Skeletal muscle tissue (tissue), 4 donors: ENCODE data around the gene REEP6. TPM values are rescaled to one million over a fixed set of nuclear protein-coding genes. Genes with fewer than 3 reads are reported as not detected.

Experiments used
- H3K27ac ChIP-seq: one replicate; pipeline ENCODE4 v1.7.0; 2013; ENCODE audit warnings: mild to moderate bottlenecking, low read depth, low read length, inconsistent platforms
- H3K27me3 ChIP-seq, 3 donors: one replicate each; pipeline ENCODE4 v1.7.0; 2013; ENCODE audit warnings: low read length in 3 of 3; ENCODE audit not compliant: control insufficient read depth in 3 of 3, insufficient read depth in 3 of 3
- H3K36me3 ChIP-seq, 3 donors: one replicate each; pipeline ENCODE4 v1.7.0; 2013; ENCODE audit warnings: low read length in 3 of 3; ENCODE audit not compliant: control insufficient read depth in 3 of 3, insufficient read depth in 3 of 3
- H3K4me1 ChIP-seq, 3 donors: one replicate each; pipeline ENCODE4 v1.7.0; 2013; ENCODE audit warnings: low read length in 3 of 3, mild to moderate bottlenecking in 3 of 3; ENCODE audit not compliant: control insufficient read depth in 3 of 3, insufficient read depth in 3 of 3
- H3K4me3 ChIP-seq, 3 donors: one replicate each; pipeline ENCODE4 v1.7.0; 2013; ENCODE audit warnings: low read length in 3 of 3
- H3K9ac ChIP-seq, 3 donors: one replicate each; pipeline ENCODE4 v1.7.0; 2013; ENCODE audit warnings: low read length in 3 of 3, mild to moderate bottlenecking in 3 of 3, moderate library complexity in 2 of 3, low read depth in 1 of 3
- H3K9me3 ChIP-seq, 3 donors: one replicate each; pipeline ENCODE4 v1.7.0; 2013; ENCODE audit warnings: low read length in 3 of 3; ENCODE audit not compliant: control insufficient read depth in 3 of 3
- total RNA-seq: library from RNA; depleted of rRNA; stranded (reverse); fragments of >200 nt; gene quantifications from one replicate; pipeline ENCODE4 v1.2.3, GENCODE V29; 2014
- donor health status: Osteomylitis.

REEP6 gene
- total RNA-seq, 1 donor from 2014 or later: 2.1 TPM

DNA sequence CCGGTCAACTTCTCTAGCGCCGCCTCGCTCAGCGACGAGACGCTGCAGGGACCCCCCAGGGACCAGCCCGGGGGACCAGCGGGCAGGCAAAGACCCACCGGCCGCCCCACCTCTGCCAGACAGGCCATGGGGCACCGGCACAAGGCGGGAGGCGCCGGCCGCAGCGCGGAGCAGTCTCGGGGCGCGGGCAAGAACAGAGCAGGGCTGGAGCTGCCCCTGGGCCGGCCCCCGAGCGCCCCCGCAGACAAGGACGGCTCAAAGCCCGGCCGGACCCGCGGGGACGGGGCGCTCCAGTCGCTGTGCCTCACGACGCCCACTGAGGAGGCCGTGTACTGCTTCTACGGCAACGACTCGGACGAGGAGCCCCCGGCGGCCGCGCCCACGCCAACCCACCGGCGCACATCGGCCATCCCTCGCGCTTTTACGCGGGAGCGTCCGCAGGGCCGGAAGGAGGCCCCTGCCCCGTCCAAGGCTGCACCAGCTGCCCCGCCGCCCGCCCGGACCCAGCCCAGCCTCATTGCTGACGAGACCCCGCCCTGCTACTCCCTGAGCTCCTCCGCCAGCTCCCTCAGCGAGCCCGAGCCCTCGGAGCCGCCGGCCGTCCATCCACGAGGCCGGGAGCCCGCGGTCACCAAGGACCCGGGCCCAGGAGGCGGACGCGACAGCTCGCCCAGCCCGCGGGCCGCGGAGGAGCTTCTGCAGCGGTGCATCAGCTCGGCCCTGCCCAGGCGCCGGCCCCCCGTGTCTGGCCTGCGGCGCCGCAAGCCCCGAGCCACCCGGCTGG, 23.3 kb upstream of the REEP6 start:
- Histone ChIP-seq H3K9ac (no peak overlapping the region), H3K4me3 (no peak overlapping the region), H3K4me1 (peaks cover 32 to 57% (median 51%) of the 10 kb centered on the region in 3 donors), H3K9me3 (no peaks in the 10 kb centered on the region), H3K27me3 (peaks cover 62 to 80% (median 77%) of the 10 kb centered on the region in 3 donors), H3K27ac (no peak overlapping the region), H3K36me3 (no peaks in the 10 kb centered on the region)

DNA sequence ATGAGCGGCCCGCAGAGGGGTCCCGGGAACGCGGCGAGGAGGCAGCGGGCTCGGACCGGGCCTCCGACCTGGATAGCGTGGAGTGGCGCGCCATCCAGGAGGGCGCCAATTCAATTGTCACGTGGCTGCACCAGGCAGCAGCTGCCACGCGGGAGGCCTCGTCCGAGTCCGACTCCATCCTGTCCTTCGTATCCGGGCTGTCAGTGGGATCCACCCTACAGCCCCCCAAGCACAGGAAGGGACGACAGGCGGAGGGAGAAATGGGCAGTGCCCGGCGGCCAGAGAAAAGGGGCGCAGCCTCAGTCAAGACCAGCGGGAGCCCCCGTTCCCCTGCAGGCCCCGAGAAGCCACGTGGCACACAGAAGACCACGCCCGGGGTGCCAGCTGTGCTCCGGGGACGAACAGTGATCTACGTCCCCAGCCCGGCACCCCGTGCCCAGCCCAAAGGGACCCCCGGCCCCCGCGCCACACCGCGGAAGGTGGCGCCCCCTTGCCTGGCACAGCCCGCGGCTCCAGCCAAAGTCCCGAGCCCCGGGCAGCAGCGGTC, 22.6 kb upstream of the REEP6 start:
- Histone ChIP-seq H3K9me3 (no peaks in the 10 kb centered on the region), H3K9ac (no peak overlapping the region), H3K4me3 (no peak overlapping the region), H3K27ac (no peak overlapping the region), H3K27me3 (peaks cover 68 to 87% (median 83%) of the 10 kb centered on the region in 3 donors), H3K4me1 (peaks cover 32 to 59% (median 58%) of the 10 kb centered on the region in 3 donors), H3K36me3 (no peaks in the 10 kb centered on the region)

DNA sequence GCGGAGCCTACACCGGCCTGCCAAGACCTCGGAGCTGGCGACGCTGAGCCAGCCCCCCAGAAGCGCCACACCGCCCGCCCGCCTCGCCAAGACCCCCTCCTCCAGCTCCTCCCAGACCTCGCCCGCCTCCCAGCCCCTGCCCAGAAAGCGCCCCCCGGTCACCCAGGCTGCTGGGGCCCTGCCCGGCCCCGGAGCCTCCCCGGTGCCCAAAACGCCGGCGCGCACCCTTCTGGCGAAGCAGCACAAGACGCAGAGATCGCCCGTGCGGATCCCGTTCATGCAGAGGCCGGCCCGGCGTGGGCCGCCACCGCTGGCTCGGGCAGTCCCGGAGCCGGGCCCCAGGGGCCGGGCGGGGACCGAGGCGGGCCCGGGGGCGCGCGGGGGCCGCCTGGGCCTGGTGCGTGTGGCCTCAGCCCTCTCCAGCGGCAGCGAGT, 22.1 kb upstream of the REEP6 start:
- H3K27me3 ChIP-seq: peaks cover 72 to 90% (median 88%) of the 10 kb centered on the region in 3 donors
- H3K4me1 ChIP-seq: peaks cover 32 to 62% (median 59%) of the 10 kb centered on the region in 3 donors
- no peak overlapping the region for H3K27ac ChIP-seq
- H3K36me3 ChIP-seq: no peaks in the 10 kb centered on the region
- H3K4me3 ChIP-seq: no peak overlapping the region
- H3K9ac ChIP-seq: no peak overlapping the region
- H3K9me3 ChIP-seq: no peaks in the 10 kb centered on the region

DNA sequence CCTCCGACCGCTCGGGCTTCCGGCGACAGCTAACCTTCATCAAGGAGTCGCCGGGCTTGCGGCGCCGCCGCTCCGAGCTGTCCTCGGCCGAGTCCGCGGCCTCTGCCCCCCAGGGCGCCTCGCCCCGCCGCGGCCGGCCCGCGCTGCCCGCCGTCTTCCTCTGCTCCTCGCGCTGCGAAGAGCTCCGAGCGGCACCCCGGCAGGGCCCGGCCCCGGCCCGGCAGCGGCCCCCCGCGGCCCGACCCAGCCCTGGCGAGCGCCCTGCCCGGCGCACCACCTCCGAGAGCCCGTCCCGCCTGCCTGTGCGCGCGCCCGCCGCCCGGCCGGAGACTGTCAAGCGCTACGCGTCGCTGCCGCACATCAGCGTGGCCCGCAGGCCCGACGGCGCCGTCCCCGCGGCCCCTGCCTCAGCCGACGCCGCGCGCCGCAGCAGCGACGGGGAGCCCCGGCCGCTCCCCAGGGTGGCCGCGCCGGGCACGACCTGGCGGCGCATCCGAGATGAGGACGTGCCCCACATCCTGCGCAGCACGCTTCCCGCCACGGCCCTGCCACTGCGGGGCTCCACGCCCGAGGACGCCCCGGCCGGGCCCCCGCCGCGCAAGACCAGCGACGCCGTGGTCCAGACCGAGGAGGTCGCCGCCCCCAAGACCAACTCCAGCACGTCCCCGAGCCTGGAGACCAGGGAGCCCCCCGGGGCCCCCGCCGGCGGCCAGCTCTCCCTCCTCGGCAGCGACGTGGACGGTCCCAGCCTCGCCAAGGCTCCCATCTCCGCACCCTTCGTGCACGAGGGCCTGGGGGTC, 21.5 kb upstream of the REEP6 start:
- H3K4me1 ChIP-seq: peaks cover 36 to 68% (median 64%) of the 10 kb centered on the region in 3 donors
- H3K9me3 ChIP-seq: no peaks in the 10 kb centered on the region
- no peaks in the 10 kb centered on the region for H3K36me3 ChIP-seq
- H3K27ac ChIP-seq: no peak overlapping the region
- peak overlapping the region in 1 of 3 donors; percentile 3 for H3K9ac ChIP-seq
- peaks cover 74 to 92% (median 89%) of the 10 kb centered on the region in 3 donors for H3K27me3 ChIP-seq
- H3K4me3 ChIP-seq: peak overlapping the region in 1 of 3 donors; percentile 32

DNA sequence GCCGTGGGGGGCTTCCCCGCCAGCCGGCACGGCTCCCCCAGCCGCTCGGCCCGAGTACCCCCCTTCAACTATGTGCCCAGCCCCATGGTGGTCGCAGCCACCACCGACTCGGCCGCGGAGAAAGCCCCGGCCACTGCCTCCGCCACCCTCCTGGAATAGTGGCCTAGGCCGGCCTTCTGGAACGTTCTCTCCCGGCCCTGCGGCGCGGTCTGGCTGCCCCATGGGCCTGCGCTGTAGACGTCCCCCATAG, 21.0 kb upstream of the REEP6 start:
- peak overlapping the region in 1 of 3 donors; percentile 45 for H3K9ac ChIP-seq
- peak overlapping the region in 2 of 3 donors; percentile 32 to 45 for H3K4me3 ChIP-seq
- peaks cover 36 to 73% (median 67%) of the 10 kb centered on the region in 3 donors for H3K4me1 ChIP-seq
- no peak overlapping the region for H3K27ac ChIP-seq
- peaks cover 0 to 3% (median 1%) of the 10 kb centered on the region in 3 donors for H3K36me3 ChIP-seq
- peaks cover 78 to 91% (median 90%) of the 10 kb centered on the region in 3 donors for H3K27me3 ChIP-seq
- no peaks in the 10 kb centered on the region for H3K9me3 ChIP-seq

DNA sequence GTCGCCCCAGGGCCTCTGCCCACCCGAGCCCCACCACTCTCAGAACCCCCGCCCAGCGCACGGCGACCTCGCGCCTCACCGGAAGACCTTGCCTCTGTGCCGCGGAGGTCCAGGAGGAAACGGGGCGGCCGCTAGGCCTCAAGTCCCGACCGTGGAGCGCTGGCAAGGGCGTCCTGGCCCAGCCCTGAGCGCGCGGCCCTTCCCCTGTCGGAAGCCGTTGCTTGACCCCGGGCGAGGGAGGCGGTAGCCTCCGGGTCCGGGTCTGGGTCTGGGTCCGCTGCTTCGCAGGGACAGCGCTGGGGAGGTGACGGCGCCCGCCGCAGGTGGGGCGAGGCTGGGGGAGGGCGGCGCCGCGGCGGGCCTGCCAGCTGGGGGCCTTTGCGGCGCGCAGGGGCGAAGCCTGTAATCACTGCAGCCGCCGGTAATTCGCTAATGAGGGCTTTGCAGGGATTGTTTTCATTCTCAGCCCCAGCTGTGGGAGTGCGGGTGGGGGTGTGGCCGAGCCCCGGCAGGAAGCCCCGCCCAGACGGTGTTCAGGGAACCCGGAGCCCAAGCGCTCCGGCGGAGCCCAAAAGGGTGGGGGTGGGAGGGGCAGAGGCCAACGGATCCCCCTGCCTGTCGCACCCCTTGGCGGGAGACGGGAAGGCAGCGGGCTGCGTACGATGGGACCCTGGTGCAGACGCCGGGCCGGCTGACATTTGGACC, 20.5 kb upstream of the REEP6 start:
- H3K36me3 ChIP-seq: peaks cover 0 to 6% (median 2%) of the 10 kb centered on the region in 3 donors
- peak overlapping the region; percentile 23 to 45 (median 32) for H3K4me3 ChIP-seq
- H3K27ac ChIP-seq: no peak overlapping the region
- peak overlapping the region in 1 of 3 donors; percentile 45 for H3K9ac ChIP-seq
- peaks cover 76 to 86% (median 85%) of the 10 kb centered on the region in 3 donors for H3K27me3 ChIP-seq
- H3K4me1 ChIP-seq: peaks cover 36 to 73% (median 64%) of the 10 kb centered on the region in 3 donors
- no peaks in the 10 kb centered on the region for H3K9me3 ChIP-seq

DNA sequence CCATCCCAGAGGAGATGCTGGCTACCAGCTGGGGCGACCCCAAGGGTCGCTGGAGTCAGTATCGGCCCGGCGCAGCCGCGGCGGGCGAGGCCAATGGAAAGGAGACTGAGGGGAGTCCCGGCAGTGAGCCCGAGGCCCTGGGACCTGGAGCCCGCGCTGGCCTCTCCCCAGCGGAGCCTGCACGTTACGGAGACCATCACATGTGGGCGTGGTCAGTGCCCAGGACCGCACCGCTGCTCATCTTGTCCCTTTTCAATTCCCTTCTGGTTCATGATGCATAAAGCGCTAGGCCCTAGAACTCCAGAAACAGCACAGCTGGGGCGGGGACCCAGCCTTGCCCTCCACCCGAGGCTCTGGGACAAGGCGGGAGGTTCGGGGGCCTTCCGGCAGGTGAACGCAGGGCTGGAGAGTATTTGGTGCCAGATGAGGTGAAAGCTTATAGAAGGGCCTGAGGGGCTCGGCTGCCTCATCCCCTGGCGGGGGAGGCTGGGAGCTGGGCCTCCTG, 19.9 kb upstream of the REEP6 start:
- no peak overlapping the region for H3K27ac ChIP-seq
- H3K9me3 ChIP-seq: no peaks in the 10 kb centered on the region
- H3K4me3 ChIP-seq: peak overlapping the region in 2 of 3 donors; percentile 29 to 32
- H3K36me3 ChIP-seq: peaks cover 3 to 10% (median 4%) of the 10 kb centered on the region in 3 donors
- peaks cover 72 to 80% (median 79%) of the 10 kb centered on the region in 3 donors for H3K27me3 ChIP-seq
- peak overlapping the region in 1 of 3 donors; percentile 40 for H3K9ac ChIP-seq
- peaks cover 36 to 69% (median 58%) of the 10 kb centered on the region in 3 donors for H3K4me1 ChIP-seq

DNA sequence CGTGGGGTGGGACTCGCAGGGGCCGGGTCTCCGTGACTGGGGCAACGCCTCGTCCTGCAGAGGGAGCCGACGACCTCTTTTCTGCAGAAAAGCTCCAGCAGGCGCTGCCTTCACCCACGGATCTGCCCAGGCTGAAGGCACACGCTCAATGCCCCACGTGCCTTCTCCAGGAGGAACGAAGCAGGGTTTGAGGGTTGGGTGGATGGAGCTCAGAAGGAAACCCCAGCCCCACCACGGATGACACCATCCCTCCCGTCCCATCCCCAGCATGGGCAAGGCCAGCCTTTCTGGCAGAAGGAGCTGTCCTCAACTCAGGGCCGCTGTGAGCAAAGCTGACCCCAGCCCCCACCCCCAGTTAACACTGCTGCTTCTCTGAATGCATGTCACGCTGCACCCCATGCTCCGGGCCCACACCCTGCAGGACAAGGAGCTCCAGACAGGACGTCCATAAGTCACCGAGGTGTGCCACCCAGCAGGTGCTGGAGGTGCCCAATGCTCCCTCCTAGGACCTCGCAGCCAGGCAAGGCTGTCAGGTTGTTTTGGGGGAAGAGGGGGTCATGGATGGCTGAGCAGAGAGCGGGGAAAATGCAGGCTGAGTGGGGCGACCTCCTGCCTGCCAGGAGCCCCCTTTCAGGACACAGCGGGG, 19.3 kb upstream of the REEP6 start:
- Histone ChIP-seq H3K9ac (peak overlapping the region in 2 of 3 donors; percentile 14 to 40), H3K9me3 (no peaks in the 10 kb centered on the region), H3K27me3 (peaks cover 66 to 74% (median 74%) of the 10 kb centered on the region in 3 donors), H3K4me3 (no peak overlapping the region), H3K27ac (no peak overlapping the region), H3K36me3 (peaks cover 5 to 10% (median 5%) of the 10 kb centered on the region in 3 donors), H3K4me1 (peaks cover 35 to 69% (median 56%) of the 10 kb centered on the region in 3 donors)
